Measurements from ENCODE around the gene ABCF1.

The ABCF1 gene

GRCh38 chr6:30626484-30627366, 55.5 kb downstream of the ABCF1 start, which contains the start of gene ATAT1:
ATAT1 (plus strand) TSS chr6:30626874.
- DNase-seq (ENCODE audit: low spot score): peak; percentile 86

GRCh38 chr6:30635834-30636233, 64.6 kb downstream of the ABCF1 start:
- no peak for DNase-seq (ENCODE audit: low spot score)

GRCh38 chr6:30640481-30640880, 69.2 kb downstream of the ABCF1 start:
- no peak for DNase-seq (ENCODE audit: low spot score)

- DNase-seq (ENCODE audit: low spot score): no peak
Measured at GRCh38 chr6:30641048-30641447, 69.8 kb downstream of the ABCF1 start.

All from putamen (tissue), 1 donor.